K562 (cell line): ENCODE measurements around the gene GAB2. TPM values are rescaled to one million over a fixed set of nuclear protein-coding genes. Genes with fewer than 3 reads are reported as not detected.

Experiments
- EZH2 ChIP-seq: IDR thresholded peaks from 2 replicates; pipeline ENCODE4 v1.6.1; 2012; ENCODE audit warnings: low read depth, mild to moderate bottlenecking, inconsistent platforms, low read length, borderline replicate concordance
- FOXK1 ChIP-seq: sonication (generic); formaldehyde crosslinking; IDR thresholded peaks from 2 replicates; pipeline ENCODE4 v1.8.0; 2022; ENCODE audit warnings: missing genetic modification reagents, mild to moderate bottlenecking, borderline replicate concordance
- HDAC8 ChIP-seq: fragments of 450-650 bp; IDR thresholded peaks from 2 replicates; pipeline ENCODE4 v1.6.1; 2016; ENCODE audit warnings: mild to moderate bottlenecking, missing genetic modification characterization, moderate library complexity, missing compliant biosample characterization
- MCM7 ChIP-seq, 2 experiments: fragments of 450-650 bp; IDR thresholded peaks; 2 replicates each; pipeline ENCODE4 v1.6.1; 2016 to 2018
- MXD1 ChIP-seq: fragments of 250-450 bp; sonication (Bioruptor Pico); IDR thresholded peaks from 2 replicates; pipeline ENCODE4 v1.8.0; 2021; ENCODE audit warnings: borderline replicate concordance, mild to moderate bottlenecking, moderate library complexity; ENCODE audit not compliant: poor library complexity, severe bottlenecking
- NFRKB ChIP-seq: fragments of 450-650 bp; IDR thresholded peaks from 2 replicates; pipeline ENCODE4 v1.6.1; 2016; ENCODE audit warnings: low read depth
- PHB2 ChIP-seq: fragments of 450-650 bp; IDR thresholded peaks from 2 replicates; pipeline ENCODE4 v1.6.1; 2017; ENCODE audit warnings: low read depth
- PPARD ChIP-seq: fragments of 250-450 bp; sonication (Bioruptor Pico); IDR thresholded peaks from 2 replicates; pipeline ENCODE4 v1.8.0; 2022; ENCODE audit warnings: inconsistent platforms, mild to moderate bottlenecking, moderate library complexity
- RBM22 ChIP-seq: fragments of 200-400 bp; formaldehyde crosslinking; IDR thresholded peaks from 2 replicates; pipeline ENCODE4 v1.6.1; 2018; ENCODE audit warnings: low read length, low read depth; ENCODE audit not compliant: poor library complexity, severe bottlenecking
- RFX7 ChIP-seq: fragments of 250-450 bp; sonication (Bioruptor Pico); IDR thresholded peaks from 2 replicates; pipeline ENCODE4 v1.5.1; 2021; ENCODE audit warnings: mild to moderate bottlenecking
- SMAD3 ChIP-seq: fragments of 450-650 bp; formaldehyde crosslinking; conservative IDR thresholded peaks from 2 replicates; pipeline ENCODE4 v1.4.0; 2020; ENCODE audit warnings: mild to moderate bottlenecking
- TAF15 ChIP-seq: fragments of 200-400 bp; formaldehyde crosslinking; IDR thresholded peaks from 2 replicates; pipeline ENCODE4 v1.6.1; 2017; ENCODE audit warnings: mild to moderate bottlenecking, low read depth, low read length, moderate library complexity
- TBP ChIP-seq: optimal IDR thresholded peaks from 2 replicates; pipeline ENCODE3; 2011; ENCODE audit warnings: low read depth, low read length, improper control_type of control experiment
- TFAP4 ChIP-seq: sonication (generic); formaldehyde crosslinking; IDR thresholded peaks from 2 replicates; pipeline ENCODE4 v1.8.0; 2022; ENCODE audit warnings: missing genetic modification reagents, mild to moderate bottlenecking, moderate library complexity, borderline replicate concordance
- WHSC1 ChIP-seq: IDR thresholded peaks from one replicate; pipeline ENCODE4 v1.6.1; 2012; ENCODE audit warnings: low read length, control low read depth, inconsistent platforms
- ZBTB1 ChIP-seq: sonication (generic); formaldehyde crosslinking; IDR thresholded peaks from 2 replicates; pipeline ENCODE4 v1.8.1; 2023; ENCODE audit warnings: missing genetic modification reagents, low read depth, mild to moderate bottlenecking, borderline replicate concordance
- ZNF280B ChIP-seq: fragments of 250-450 bp; sonication (Bioruptor Pico); IDR thresholded peaks from 2 replicates; pipeline ENCODE4 v1.5.1; 2021; ENCODE audit warnings: mild to moderate bottlenecking
- ZNF586 ChIP-seq: fragments of 450-650 bp; formaldehyde crosslinking; conservative IDR thresholded peaks from 2 replicates; pipeline ENCODE4 v1.4.0; 2020; ENCODE audit warnings: mild to moderate bottlenecking, moderate library complexity
- ZNF707 ChIP-seq: fragments of 250-450 bp; sonication (Bioruptor Pico); conservative IDR thresholded peaks from 2 replicates; pipeline ENCODE4 v1.8.0; 2022; ENCODE audit warnings: inconsistent platforms, mild to moderate bottlenecking, moderate library complexity
- polyA plus RNA-seq, 8 experiments: library from polyadenylated mRNA; depleted of rRNA in 4 of 8; stranded (reverse) in 5 of 8; unstranded in 3 of 8; fragments of >200 nt; fragmentation: Nextera tagmentation in 2 of 8; fragmentation: Illumina TruSeq in 1 of 8; extraction: Ambion mirVana in 2 of 8; extraction: Trizol in 1 of 8; gene quantifications; 2 replicates each; pipeline versions ENCODE4 v1.2.1 to v1.2.3, GENCODE V29; 2011 to 2014; ENCODE audit warnings: inconsistent platforms in 1 of 8, missing spikeins in 1 of 8
- total RNA-seq, 7 experiments: library from RNA; depleted of rRNA in 6 of 7; stranded (reverse); fragments of >200 nt in 6 of 7; fragmentation: Illumina TruSeq in 2 of 7; extraction: Trizol in 2 of 7; gene quantifications; 2 replicates each; pipeline versions ENCODE4 v1.2.1 to v1.2.3, GENCODE V29; 2011 to 2021; ENCODE audit warnings: low replicate concordance in 1 of 7
- TF ChIP-seq, protein P1 (sequence below): fragments of 250-450 bp; sonication (Bioruptor Pico); IDR thresholded peaks from 2 replicates; pipeline ENCODE4 v1.8.0; 2022; ENCODE audit warnings: moderate library complexity, mild to moderate bottlenecking, inconsistent platforms
- TF ChIP-seq, protein P2 (sequence below): fragments of 200-800 bp; sonication (Bioruptor generic); IDR thresholded peaks from 2 replicates; pipeline ENCODE4 v1.6.1; 2017; ENCODE audit warnings: missing genetic modification characterization, missing compliant biosample characterization
- TF ChIP-seq, protein P3 (sequence below): sonication (generic); formaldehyde crosslinking; IDR thresholded peaks from 2 replicates; pipeline ENCODE4 v1.8.0; 2022; ENCODE audit warnings: mild to moderate bottlenecking, missing genetic modification reagents

The GAB2 gene
- total and polyA plus RNA-seq, 9 of the 15 experiments (the other 6 are each of a cell fraction or from before 2014, with no cell fraction given): 2.3 to 35.2 (median 16.1) TPM

DNA sequence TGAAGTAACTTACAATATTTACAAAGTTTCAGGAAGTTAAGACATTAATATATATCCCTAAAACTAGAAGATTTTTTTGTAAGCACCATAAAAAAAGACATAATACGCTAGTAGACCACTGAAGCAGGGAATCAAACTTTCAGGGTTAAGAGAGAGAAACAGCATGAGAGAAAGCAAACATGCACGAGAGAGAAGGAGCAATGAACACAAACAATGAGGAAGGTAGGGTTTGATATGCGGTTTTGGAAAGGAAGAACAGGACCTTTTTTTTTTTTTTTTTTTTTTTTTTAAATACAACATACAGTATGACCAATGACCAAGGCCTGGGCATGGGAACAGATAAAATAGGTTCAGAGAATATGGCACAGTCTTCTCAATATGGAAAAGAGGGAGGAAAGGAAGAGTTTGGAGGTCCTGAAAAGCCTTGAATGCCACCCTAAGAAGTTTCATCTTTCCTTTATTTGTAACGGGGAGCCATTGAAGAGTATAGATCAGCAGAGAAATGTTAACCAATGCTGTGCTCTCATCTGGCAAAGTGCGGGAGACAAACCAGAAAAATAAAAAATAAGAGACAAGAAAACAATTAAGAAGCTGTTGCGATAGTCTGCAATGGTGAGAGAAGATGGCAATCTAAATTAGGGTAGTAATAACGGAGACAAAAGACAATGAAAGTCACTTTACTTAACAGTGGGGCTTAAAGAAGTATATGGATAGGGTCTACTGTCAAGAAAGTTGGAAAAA lies 127.9 kb downstream of the GAB2 start (continued):
- TF ChIP-seq MXD1 (CRISPR knock-in tag) (no peak), ZNF707 (CRISPR knock-in tag) (no peak), HDAC8 (tag) (no peak), TFAP4 (0 out of 2 replicates have a peak, but pooled peaks have one; percentile 6), SMAD3 (CRISPR knock-in tag) (no peak), ZBTB1 (CRISPR knock-in tag) (no peak), NFRKB (peak; percentile 81), PPARD (CRISPR knock-in tag) (no peak), FOXK1 (CRISPR knock-in tag) (no peak), ZNF586 (CRISPR knock-in tag) (no peak), MCM7 (IDR thresholded peaks at IDR 0.05) (no peak), TBP (no peak), PHB2 (no peak), EZH2 (no peak), ZNF280B (CRISPR knock-in tag) (no peak), RFX7 (CRISPR knock-in tag) (no peak), WHSC1 (no peak), RBM22 (no peak), TAF15 (no peak)
- TF ChIP-seq, protein P1, sequence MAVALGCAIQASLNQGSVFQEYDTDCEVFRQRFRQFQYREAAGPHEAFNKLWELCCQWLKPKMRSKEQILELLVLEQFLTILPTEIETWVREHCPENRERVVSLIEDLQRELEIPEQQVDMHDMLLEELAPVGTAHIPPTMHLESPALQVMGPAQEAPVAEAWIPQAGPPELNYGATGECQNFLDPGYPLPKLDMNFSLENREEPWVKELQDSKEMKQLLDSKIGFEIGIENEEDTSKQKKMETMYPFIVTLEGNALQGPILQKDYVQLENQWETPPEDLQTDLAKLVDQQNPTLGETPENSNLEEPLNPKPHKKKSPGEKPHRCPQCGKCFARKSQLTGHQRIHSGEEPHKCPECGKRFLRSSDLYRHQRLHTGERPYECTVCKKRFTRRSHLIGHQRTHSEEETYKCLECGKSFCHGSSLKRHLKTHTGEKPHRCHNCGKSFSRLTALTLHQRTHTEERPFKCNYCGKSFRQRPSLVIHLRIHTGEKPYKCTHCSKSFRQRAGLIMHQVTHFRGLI (CRISPR knock-in tag): no peak; the same call in 1 of the 2 replicates
- TF ChIP-seq, protein P2, sequence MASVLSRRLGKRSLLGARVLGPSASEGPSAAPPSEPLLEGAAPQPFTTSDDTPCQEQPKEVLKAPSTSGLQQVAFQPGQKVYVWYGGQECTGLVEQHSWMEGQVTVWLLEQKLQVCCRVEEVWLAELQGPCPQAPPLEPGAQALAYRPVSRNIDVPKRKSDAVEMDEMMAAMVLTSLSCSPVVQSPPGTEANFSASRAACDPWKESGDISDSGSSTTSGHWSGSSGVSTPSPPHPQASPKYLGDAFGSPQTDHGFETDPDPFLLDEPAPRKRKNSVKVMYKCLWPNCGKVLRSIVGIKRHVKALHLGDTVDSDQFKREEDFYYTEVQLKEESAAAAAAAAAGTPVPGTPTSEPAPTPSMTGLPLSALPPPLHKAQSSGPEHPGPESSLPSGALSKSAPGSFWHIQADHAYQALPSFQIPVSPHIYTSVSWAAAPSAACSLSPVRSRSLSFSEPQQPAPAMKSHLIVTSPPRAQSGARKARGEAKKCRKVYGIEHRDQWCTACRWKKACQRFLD (CRISPR knock-in tag): peak; percentile 49; the same call in 1 of the 2 replicates
- TF ChIP-seq, protein P3, sequence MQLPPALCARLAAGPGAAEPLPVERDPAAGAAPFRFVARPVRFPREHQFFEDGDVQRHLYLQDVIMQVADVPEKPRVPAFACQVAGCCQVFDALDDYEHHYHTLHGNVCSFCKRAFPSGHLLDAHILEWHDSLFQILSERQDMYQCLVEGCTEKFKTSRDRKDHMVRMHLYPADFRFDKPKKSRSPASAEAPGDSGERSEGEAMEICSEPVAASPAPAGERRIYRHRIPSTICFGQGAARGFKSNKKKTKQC (CRISPR knock-in tag): no peak
